HL-60 (cell line): ENCODE data around the gene WIPF2.

Experiments used
- GABPA ChIP-seq: IDR thresholded peaks from 2 replicates; pipeline ENCODE4 v1.6.1; 2012; ENCODE audit warnings: low read depth
- REST ChIP-seq: IDR thresholded peaks from 2 replicates; pipeline ENCODE4 v1.6.1; 2012; ENCODE audit warnings: low read depth; ENCODE audit not compliant: insufficient replicate concordance
- TF ChIP-seq, protein P1 (sequence below): IDR thresholded peaks from one replicate; pipeline ENCODE4 v1.5.1; 2011; ENCODE audit warnings: low read length, control low read depth, inconsistent platforms; ENCODE audit not compliant: insufficient read depth

DNA sequence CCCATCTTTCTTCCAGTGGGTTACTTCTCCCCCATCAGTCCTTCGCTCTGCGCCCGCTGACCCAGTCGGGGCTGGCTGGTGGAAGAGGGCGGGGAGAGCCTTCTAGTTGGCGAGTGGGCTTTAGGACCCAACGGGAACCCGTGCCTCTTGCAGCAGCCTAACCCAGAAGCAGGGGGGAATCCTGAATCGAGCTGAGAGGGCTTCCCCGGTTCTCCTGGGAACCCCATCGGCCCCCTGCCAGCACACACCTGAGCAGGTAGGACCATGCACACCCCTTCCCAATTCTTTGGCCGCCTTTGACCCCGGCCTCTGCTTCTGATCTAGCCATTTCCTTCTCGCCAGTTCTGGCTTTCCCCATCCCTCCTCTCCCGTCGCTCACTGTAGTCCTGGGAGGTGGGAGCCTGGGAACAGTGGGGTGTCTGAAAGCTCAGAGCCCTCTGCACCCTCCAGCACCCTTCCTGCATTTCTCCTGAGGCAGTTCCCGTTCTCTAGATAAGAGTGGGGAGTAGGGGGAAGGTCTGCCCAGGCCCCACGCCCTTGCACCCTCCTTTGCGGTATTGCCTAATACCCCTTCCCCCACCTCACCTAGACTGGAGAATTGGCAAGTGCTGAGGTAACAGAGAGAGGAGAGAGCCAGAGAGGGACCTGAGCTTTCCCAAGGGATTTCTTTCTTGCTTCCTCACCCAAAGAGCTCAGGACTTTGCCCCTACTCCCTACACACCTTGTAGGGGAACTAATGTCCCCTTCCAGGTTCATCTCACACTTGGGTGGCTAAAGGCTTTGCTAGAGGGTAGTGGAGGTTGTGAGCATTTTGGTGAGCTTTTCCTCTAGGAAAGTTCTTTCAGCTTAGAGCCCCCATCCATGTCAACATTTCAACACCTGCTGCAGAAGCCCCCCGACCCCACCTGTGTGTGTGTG lies 90.2 kb downstream of the WIPF2 start, which contains the start of gene RARA:
- TF ChIP-seq REST, result no peak
- TF ChIP-seq GABPA, result no peak
- TF ChIP-seq, protein P1, sequence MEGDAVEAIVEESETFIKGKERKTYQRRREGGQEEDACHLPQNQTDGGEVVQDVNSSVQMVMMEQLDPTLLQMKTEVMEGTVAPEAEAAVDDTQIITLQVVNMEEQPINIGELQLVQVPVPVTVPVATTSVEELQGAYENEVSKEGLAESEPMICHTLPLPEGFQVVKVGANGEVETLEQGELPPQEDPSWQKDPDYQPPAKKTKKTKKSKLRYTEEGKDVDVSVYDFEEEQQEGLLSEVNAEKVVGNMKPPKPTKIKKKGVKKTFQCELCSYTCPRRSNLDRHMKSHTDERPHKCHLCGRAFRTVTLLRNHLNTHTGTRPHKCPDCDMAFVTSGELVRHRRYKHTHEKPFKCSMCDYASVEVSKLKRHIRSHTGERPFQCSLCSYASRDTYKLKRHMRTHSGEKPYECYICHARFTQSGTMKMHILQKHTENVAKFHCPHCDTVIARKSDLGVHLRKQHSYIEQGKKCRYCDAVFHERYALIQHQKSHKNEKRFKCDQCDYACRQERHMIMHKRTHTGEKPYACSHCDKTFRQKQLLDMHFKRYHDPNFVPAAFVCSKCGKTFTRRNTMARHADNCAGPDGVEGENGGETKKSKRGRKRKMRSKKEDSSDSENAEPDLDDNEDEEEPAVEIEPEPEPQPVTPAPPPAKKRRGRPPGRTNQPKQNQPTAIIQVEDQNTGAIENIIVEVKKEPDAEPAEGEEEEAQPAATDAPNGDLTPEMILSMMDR, result no peak
